SU-DHL-6 (cell line): ENCODE measurements around the gene TPD52L1.

Source experiments
- H2AFZ ChIP-seq: fragments of 200-600 bp; sonication (generic); 2 replicates; pipeline ENCODE4 v1.6.1; 2014; ENCODE audit warnings: low read depth, mild to moderate bottlenecking, moderate library complexity, mixed read lengths, antibody characterized with exemption, low read length; ENCODE audit not compliant: severe bottlenecking
- H3F3A ChIP-seq: fragments of 200-600 bp; shearing (Covaris generic); 2 replicates; pipeline ENCODE4 v1.6.0; 2016; ENCODE audit warnings: antibody characterized with exemption, mild to moderate bottlenecking; ENCODE audit not compliant: insufficient read depth
- H3K27ac ChIP-seq: fragments of 200-600 bp; sonication (generic); 2 replicates; pipeline ENCODE4 v1.5.1; 2016; ENCODE audit warnings: low read depth, mild to moderate bottlenecking, low read length, moderate library complexity, mixed read lengths
- H3K27me3 ChIP-seq: fragments of 200-600 bp; sonication (generic), shearing (Covaris generic); 2 replicates; pipeline ENCODE4 v1.6.0; 2014; ENCODE audit warnings: mild to moderate bottlenecking, low read length
- H3K36me3 ChIP-seq: fragments of 200-600 bp; sonication (generic); 2 replicates; pipeline ENCODE4 v1.6.1; 2014; ENCODE audit warnings: mild to moderate bottlenecking, low read length, mixed read lengths
- H3K4me2 ChIP-seq: fragments of 300-600, 200-600 bp; shearing (Covaris generic), sonication (generic); 2 replicates; pipeline ENCODE4 v1.6.0; 2014; ENCODE audit warnings: low read length, low read depth, mild to moderate bottlenecking; ENCODE audit not compliant: poor library complexity, severe bottlenecking
- H3K4me3 ChIP-seq: fragments of 200-600 bp; sonication (generic); 2 replicates; pipeline ENCODE4 v1.5.1; 2014; ENCODE audit warnings: antibody characterized with exemption, low read length, mild to moderate bottlenecking, mixed read lengths; ENCODE audit not compliant: insufficient read depth, poor library complexity, severe bottlenecking
- H3K79me2 ChIP-seq: fragments of 200-600 bp; sonication (generic); 2 replicates; pipeline ENCODE4 v1.6.1; 2014; ENCODE audit warnings: mild to moderate bottlenecking, low read length, moderate library complexity; ENCODE audit not compliant: insufficient read depth
- H3K9ac ChIP-seq: fragments of 200-600 bp; sonication (generic); 2 replicates; pipeline ENCODE4 v1.7.0; 2014; ENCODE audit warnings: mild to moderate bottlenecking, low read length
- H3K9me2 ChIP-seq: fragments of 200-600 bp; sonication (generic); replicated peaks from 2 replicates; pipeline ENCODE4 v1.6.1; 2014; ENCODE audit warnings: low read length; ENCODE audit not compliant: insufficient read depth
- H3K9me3 ChIP-seq: fragments of 200-600 bp; sonication (generic); 2 replicates; pipeline ENCODE4 v1.6.1; 2014; ENCODE audit warnings: low read length, mixed read lengths; ENCODE audit not compliant: insufficient read depth
- H4K20me1 ChIP-seq: fragments of 200-600 bp; sonication (generic); 2 replicates; pipeline ENCODE4 v1.6.1; 2014; ENCODE audit warnings: low read depth, mild to moderate bottlenecking, antibody characterized with exemption, low read length, moderate library complexity, mixed read lengths
- CTCF ChIP-seq: fragments of 200-600 bp; sonication (generic); IDR thresholded peaks from one replicate; pipeline ENCODE4 v1.5.1; 2017; ENCODE audit warnings: antibody characterized with exemption, mild to moderate bottlenecking, low read length, moderate library complexity; ENCODE audit not compliant: insufficient read depth, poor library complexity, severe bottlenecking
- EZH2phosphoT487 ChIP-seq: fragments of 200-600 bp; sonication (generic), shearing (Covaris generic); conservative IDR thresholded peaks from 2 replicates; pipeline ENCODE4 v1.6.1; 2018; ENCODE audit warnings: mild to moderate bottlenecking, antibody characterized with exemption, low read length, moderate library complexity, mixed read lengths

Gene TPD52L1

GRCh38 chr6:125166711-125167110, 13.1 kb downstream of the TPD52L1 start:
- no peaks in the 10 kb centered on the region for H3F3A ChIP-seq
- H3K36me3 ChIP-seq, result no peaks in the 10 kb centered on the region
- no peak overlapping the region for H3K27ac ChIP-seq
- no peaks in the 10 kb centered on the region for H3K9me3 ChIP-seq
- H4K20me1 ChIP-seq, result no peaks in the 10 kb centered on the region
- H3K79me2 ChIP-seq, result no peaks in the 10 kb centered on the region
- H3K4me3 ChIP-seq, result no peak overlapping the region
- H3K27me3 ChIP-seq, result no peaks in the 10 kb centered on the region
- no peak overlapping the region for H3K9ac ChIP-seq
- H3K4me2 ChIP-seq, result no peak overlapping the region
- no peaks in the 10 kb centered on the region for H3K9me2 ChIP-seq
- TF ChIP-seq EZH2phosphoT487, result no peak
- no peak for TF ChIP-seq CTCF
- no peak overlapping the region for H2AFZ ChIP-seq

GRCh38 chr6:125167579-125167978, 14.0 kb downstream of the TPD52L1 start:
- TF ChIP-seq CTCF, result no peak
- no peak for TF ChIP-seq EZH2phosphoT487
- no peaks in the 10 kb centered on the region for H3K9me2 ChIP-seq
- H2AFZ ChIP-seq, result no peak overlapping the region
- no peaks in the 10 kb centered on the region for H3K36me3 ChIP-seq
- H3K79me2 ChIP-seq, result no peaks in the 10 kb centered on the region
- no peaks in the 10 kb centered on the region for H3F3A ChIP-seq
- no peak overlapping the region for H3K4me3 ChIP-seq
- no peaks in the 10 kb centered on the region for H3K27me3 ChIP-seq
- no peak overlapping the region for H3K27ac ChIP-seq
- H3K4me2 ChIP-seq, result no peak overlapping the region
- H3K9me3 ChIP-seq, result no peaks in the 10 kb centered on the region
- no peak overlapping the region for H3K9ac ChIP-seq
- H4K20me1 ChIP-seq, result no peaks in the 10 kb centered on the region

- Histone ChIP-seq H3K27me3 (no peaks in the 10 kb centered on the region), H2AFZ (no peak overlapping the region), H3K27ac (no peak overlapping the region), H3K36me3 (no peaks in the 10 kb centered on the region), H3K9me2 (no peaks in the 10 kb centered on the region), H3F3A (no peaks in the 10 kb centered on the region), H3K4me2 (no peak overlapping the region), H3K4me3 (no peak overlapping the region), H3K9ac (no peak overlapping the region), H3K79me2 (no peaks in the 10 kb centered on the region), H3K9me3 (no peaks in the 10 kb centered on the region), H4K20me1 (no peaks in the 10 kb centered on the region)
- TF ChIP-seq EZH2phosphoT487 (no peak), CTCF (no peak)
Measured at GRCh38 chr6:125169058-125169457, 15.5 kb downstream of the TPD52L1 start.
